Endothelial cell of umbilical vein (primary cell): Measurements from ENCODE around the gene EML1.

Experiments
- EZH2 ChIP-seq: IDR thresholded peaks from 2 replicates; pipeline ENCODE4 v1.6.1; 2012; ENCODE audit warnings: borderline replicate concordance, low read depth, mild to moderate bottlenecking, moderate library complexity, low read length, inconsistent platforms; ENCODE audit not compliant: severe bottlenecking
- JUN ChIP-seq: IDR thresholded peaks from 2 replicates; pipeline ENCODE4 v1.6.1; 2011; ENCODE audit warnings: borderline replicate concordance, low read depth; ENCODE audit not compliant: insufficient read length, insufficient read depth
- POLR2A ChIP-seq: IDR thresholded peaks from 2 replicates; pipeline ENCODE4 v1.6.1; 2012; ENCODE audit warnings: low read depth, mild to moderate bottlenecking, control low read depth, low read length
- TF ChIP-seq, protein P1 (sequence below), 2 donors: IDR thresholded peaks; 1 replicate in 1 of 2; 2 replicates in 1 of 2; pipeline ENCODE4 v1.5.1; 2011; ENCODE audit warnings: low read length in 2 of 2, mild to moderate bottlenecking in 2 of 2, moderate library complexity in 2 of 2, control low read depth in 1 of 2, inconsistent platforms in 1 of 2, low read depth in 1 of 2; ENCODE audit not compliant: insufficient read depth in 1 of 2; ENCODE audit errors: extremely low read depth in 1 of 2

DNA sequence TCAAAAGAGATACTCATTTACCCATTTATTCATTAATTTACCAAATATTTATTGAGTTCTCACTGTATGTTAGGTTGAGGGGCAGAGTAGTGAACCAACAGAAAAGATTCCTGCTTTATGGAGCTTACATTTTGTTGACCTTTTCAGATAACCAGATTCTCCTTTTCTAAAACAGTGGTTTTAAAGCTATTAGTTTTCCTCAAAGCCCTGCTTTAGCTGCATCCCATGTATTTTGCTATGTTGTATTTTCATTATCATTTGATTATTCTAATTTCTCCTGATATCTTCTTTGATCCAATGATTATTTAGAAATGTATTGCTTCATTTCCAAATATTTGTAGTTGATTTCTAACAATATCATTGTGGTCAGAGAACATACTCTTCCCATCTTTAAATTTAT, 53.6 kb downstream of the EML1 start:
- TF ChIP-seq, protein P1, sequence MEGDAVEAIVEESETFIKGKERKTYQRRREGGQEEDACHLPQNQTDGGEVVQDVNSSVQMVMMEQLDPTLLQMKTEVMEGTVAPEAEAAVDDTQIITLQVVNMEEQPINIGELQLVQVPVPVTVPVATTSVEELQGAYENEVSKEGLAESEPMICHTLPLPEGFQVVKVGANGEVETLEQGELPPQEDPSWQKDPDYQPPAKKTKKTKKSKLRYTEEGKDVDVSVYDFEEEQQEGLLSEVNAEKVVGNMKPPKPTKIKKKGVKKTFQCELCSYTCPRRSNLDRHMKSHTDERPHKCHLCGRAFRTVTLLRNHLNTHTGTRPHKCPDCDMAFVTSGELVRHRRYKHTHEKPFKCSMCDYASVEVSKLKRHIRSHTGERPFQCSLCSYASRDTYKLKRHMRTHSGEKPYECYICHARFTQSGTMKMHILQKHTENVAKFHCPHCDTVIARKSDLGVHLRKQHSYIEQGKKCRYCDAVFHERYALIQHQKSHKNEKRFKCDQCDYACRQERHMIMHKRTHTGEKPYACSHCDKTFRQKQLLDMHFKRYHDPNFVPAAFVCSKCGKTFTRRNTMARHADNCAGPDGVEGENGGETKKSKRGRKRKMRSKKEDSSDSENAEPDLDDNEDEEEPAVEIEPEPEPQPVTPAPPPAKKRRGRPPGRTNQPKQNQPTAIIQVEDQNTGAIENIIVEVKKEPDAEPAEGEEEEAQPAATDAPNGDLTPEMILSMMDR (IDR thresholded peaks at IDR 0.05; ENCODE audit: extremely low read depth in 1 of 2, insufficient read depth in 1 of 2, low read depth in 1 of 2, low read length in 2 of 2), result no peak
- TF ChIP-seq EZH2 (no peak), POLR2A (no peak), JUN (no peak)
